ENCODE results near the gene MIF4GD. TPM values are rescaled to one million over a fixed set of nuclear protein-coding genes. Genes with fewer than 3 reads are reported as not detected.

Gene MIF4GD
- total and polyA plus RNA-seq, 9 of the 15 experiments (the other 6 are each of a cell fraction or from before 2014, with no cell fraction given), result 11.8 to 63.8 (median 28.1) TPM

GRCh38 chr17:75289115-75289831, 18.2 kb upstream of the MIF4GD start, which contains the start of gene SLC25A19 (continued):
- TF ChIP-seq SMC3 (conservative IDR thresholded peaks at IDR 0.05; ENCODE audit: insufficient read depth, low read depth, low read length) (peak; percentile 35), NR0B1 (IDR thresholded peaks at IDR 0.05; ENCODE audit: partially characterized antibody) (no peak), ZNF134 (CRISPR knock-in tag; conservative IDR thresholded peaks at IDR 0.05) (no peak), ZNF586 (CRISPR knock-in tag; conservative IDR thresholded peaks at IDR 0.05) (no peak), MAZ (CRISPR knock-in tag; conservative IDR thresholded peaks at IDR 0.05 in 1 of 2, IDR thresholded peaks at IDR 0.05 in 1 of 2) (peak; percentile 52 to 63), MECOM (CRISPR knock-in tag; IDR thresholded peaks at IDR 0.05) (no peak), SREBF1 (IDR thresholded peaks at IDR 0.05; ENCODE audit: borderline replicate concordance, low read depth, low read length) (no peak; the same call in 1 of the 2 replicates), ZNF224 (CRISPR knock-in tag; IDR thresholded peaks at IDR 0.05) (no peak), JUN (IDR thresholded peaks at IDR 0.05; ENCODE audit: borderline replicate concordance, low read depth, low read length) (no peak), JUN (CRISPR knock-in tag; IDR thresholded peaks at IDR 0.05; ENCODE audit: borderline replicate concordance) (no peak), ZNF217 (CRISPR knock-in tag; IDR thresholded peaks at IDR 0.05) (no peak), IRF2 (CRISPR knock-in tag; IDR thresholded peaks at IDR 0.05) (no peak), SUPT5H (IDR thresholded peaks at IDR 0.05) (peak; percentile 88), HMG20A (CRISPR knock-in tag; conservative IDR thresholded peaks at IDR 0.05) (no peak), CCNT2 (IDR thresholded peaks at IDR 0.05; ENCODE audit: borderline replicate concordance, extremely low read depth, insufficient read length, low read depth, low read length) (peak; percentile 70), TCF3 (CRISPR knock-in tag; IDR thresholded peaks at IDR 0.05) (0 out of 2 replicates have a peak, but pooled peaks have one; percentile 19), NCOA4 (IDR thresholded peaks at IDR 0.05; ENCODE audit: partially characterized antibody) (no peak), ZC3H4 (CRISPR knock-in tag; IDR thresholded peaks at IDR 0.05; ENCODE audit: borderline replicate concordance) (no peak), ERF (CRISPR knock-in tag; IDR thresholded peaks at IDR 0.05) (peak; percentile 56; the same call in 1 of the 2 replicates)
- TF ChIP-seq, protein P1, sequence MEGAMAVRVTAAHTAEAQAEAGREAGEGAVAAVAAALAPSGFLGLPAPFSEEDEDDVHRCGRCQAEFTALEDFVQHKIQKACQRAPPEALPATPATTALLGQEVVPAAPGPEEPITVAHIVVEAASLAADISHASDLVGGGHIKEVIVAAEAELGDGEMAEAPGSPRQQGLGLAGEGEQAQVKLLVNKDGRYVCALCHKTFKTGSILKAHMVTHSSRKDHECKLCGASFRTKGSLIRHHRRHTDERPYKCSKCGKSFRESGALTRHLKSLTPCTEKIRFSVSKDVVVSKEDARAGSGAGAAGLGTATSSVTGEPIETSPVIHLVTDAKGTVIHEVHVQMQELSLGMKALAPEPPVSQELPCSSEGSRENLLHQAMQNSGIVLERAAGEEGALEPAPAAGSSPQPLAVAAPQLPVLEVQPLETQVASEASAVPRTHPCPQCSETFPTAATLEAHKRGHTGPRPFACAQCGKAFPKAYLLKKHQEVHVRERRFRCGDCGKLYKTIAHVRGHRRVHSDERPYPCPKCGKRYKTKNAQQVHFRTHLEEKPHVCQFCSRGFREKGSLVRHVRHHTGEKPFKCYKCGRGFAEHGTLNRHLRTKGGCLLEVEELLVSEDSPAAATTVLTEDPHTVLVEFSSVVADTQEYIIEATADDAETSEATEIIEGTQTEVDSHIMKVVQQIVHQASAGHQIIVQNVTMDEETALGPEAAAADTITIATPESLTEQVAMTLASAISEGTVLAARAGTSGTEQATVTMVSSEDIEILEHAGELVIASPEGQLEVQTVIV (CRISPR knock-in tag; IDR thresholded peaks at IDR 0.05; ENCODE audit: borderline replicate concordance), result no peak
- TF ChIP-seq, protein P2, sequence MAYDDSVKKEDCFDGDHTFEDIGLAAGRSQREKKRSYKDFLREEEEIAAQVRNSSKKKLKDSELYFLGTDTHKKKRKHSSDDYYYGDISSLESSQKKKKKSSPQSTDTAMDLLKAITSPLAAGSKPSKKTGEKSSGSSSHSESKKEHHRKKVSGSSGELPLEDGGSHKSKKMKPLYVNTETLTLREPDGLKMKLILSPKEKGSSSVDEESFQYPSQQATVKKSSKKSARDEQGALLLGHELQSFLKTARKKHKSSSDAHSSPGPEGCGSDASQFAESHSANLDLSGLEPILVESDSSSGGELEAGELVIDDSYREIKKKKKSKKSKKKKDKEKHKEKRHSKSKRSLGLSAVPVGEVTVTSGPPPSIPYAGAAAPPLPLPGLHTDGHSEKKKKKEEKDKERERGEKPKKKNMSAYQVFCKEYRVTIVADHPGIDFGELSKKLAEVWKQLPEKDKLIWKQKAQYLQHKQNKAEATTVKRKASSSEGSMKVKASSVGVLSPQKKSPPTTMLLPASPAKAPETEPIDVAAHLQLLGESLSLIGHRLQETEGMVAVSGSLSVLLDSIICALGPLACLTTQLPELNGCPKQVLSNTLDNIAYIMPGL (CRISPR knock-in tag; IDR thresholded peaks at IDR 0.05), result no peak
- TF ChIP-seq, protein P3, sequence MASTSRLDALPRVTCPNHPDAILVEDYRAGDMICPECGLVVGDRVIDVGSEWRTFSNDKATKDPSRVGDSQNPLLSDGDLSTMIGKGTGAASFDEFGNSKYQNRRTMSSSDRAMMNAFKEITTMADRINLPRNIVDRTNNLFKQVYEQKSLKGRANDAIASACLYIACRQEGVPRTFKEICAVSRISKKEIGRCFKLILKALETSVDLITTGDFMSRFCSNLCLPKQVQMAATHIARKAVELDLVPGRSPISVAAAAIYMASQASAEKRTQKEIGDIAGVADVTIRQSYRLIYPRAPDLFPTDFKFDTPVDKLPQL (IDR thresholded peaks at IDR 0.05; ENCODE audit: extremely low read depth, insufficient read length), result peak; percentile 38

Data from K562 (cell line).